HG03103 (cell line): ENCODE measurements around the gene CARMIL1.

Source experiments
- ATAC-seq: cut with Tn5 transposase; IDR thresholded peaks from one replicate; pipeline ENCODE4 v1.9.1; 2021; ENCODE audit warnings: low read depth; ENCODE audit not compliant: unreplicated experiment

The CARMIL1 gene

GRCh38 chr6:25332165-25332564 is 53.0 kb downstream of the CARMIL1 start:
- no peak for ATAC-seq

- no peak for ATAC-seq
These were observed 53.5 kb downstream of the CARMIL1 start for GRCh38 chr6:25332655-25333071.

GRCh38 chr6:25333471-25333870 is 54.3 kb downstream of the CARMIL1 start:
- no peak for ATAC-seq

- ATAC-seq: no peak
These were observed 55.6 kb downstream of the CARMIL1 start for GRCh38 chr6:25334793-25335192.

- ATAC-seq: no peak
These were observed 57.8 kb downstream of the CARMIL1 start for GRCh38 chr6:25336996-25337395.

DNA sequence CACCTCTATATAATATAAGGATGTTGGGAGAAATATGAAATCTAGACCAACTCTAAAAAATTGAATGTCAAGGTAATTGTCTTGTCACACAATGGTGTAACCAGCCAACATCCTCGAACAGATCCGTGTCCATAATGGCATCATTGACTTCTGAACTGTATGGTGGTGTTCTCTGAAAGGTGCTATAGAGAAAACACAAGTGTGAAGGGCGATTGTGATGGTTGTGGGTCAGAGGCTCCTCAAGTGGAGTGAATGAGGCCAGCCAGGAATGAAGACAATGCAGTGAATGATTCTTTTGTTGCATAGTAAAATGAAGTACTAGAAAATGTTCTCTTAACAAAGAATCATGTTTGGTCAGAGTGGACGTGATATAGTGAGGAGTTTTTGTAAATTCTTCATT is 58.3 kb downstream of the CARMIL1 start:
- no peak for ATAC-seq

- ATAC-seq: no peak
These were observed 61.4 kb downstream of the CARMIL1 start for GRCh38 chr6:25340431-25341202.

GRCh38 chr6:25341203-25341552 is 62.0 kb downstream of the CARMIL1 start:
- no peak for ATAC-seq

DNA sequence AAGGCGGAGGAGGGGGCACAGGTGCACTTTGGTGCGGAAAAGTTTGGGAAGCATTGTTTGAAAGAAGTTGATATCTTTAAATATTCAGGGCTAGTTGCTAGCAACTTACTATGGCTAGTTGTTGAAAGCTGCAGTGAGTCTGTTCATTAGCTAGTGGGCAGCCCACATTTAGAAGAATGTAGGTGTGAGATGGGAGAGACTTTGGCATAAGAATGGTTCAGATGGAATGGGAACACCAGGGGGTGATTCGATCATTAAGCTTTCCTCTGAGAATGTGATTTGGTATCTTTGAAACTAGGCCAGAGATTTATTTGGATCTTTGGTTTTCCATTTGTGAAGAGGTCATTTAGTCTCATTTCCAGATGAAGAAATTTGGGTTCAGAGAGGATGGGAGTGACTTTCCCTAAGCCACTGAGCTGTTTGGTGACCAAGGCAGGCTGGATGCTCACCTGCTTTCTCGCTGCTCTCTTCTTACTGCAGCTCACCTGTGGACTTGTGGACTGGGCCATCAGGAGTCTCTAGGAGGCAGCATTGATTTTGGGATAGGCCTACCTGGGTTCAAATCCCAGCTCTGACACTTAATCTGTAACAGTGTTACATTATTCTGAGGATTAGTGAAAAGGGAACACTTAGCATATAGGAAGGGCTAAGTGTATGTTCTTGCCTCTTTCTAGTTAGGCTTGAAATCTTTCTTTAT is 62.9 kb downstream of the CARMIL1 start:
- ATAC-seq: no peak

DNA sequence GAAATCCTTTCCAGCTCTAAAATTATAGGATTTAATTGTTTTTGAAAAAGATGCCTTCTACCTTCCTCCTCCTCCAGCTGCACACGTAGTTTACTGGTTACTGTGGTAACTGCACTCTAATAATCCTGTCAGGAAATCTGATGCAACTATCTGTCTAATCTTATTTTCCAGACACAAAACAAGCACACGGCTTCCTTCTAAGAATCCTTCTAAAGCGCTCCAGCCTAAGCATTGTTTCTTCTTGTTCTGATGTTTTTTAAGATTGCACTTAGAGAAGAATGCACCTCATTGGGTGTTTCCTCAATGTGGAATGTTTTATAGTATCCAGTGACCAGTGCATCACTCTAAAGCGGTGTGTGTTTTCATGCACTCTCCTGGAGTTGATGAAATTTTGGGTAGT is 63.6 kb downstream of the CARMIL1 start:
- no peak for ATAC-seq

- no peak for ATAC-seq
These were observed 64.8 kb downstream of the CARMIL1 start for GRCh38 chr6:25343984-25344383.

- ATAC-seq: no peak
These were observed 65.7 kb downstream of the CARMIL1 start for GRCh38 chr6:25344827-25345226.

- ATAC-seq: no peak
These were observed 66.9 kb downstream of the CARMIL1 start for GRCh38 chr6:25346064-25346463.

DNA sequence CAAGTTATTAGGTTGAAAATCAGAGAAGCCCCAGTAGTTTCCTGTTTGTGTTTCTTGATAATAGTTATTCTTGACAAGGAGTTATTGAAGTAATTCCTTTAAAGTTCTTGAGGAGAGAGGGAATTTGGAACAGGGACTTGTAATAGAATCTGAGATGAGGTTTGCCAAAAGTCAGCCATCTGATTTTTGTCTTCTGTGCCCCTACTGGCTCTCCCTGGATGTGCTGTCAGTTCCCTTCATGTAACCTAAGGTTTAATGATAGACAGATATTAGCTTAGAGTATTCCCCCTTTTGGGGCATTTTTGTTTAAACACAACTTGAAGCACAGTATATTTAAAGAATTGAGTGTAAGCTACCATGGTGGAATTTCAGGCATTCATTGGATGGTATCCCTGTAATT is 71.4 kb downstream of the CARMIL1 start:
- no peak for ATAC-seq

DNA sequence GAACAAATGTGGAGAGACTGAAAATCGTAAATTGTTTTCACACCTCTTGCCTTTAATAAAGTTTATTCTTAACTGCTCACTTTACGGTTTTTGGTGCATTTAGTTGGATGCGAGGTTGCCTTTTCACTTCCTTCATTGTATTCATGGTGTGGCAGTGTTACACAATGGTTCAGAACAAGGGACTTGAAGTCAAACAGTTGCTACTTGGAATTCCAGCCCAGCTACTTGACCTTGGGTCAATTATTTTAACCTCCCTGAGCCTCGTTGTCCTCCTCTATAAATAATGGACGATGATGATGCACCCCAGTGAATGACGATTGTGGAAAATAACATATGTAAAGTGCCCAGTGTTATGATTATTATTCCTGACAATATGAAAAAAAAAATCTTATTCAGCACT is 72.3 kb downstream of the CARMIL1 start:
- ATAC-seq: no peak

DNA sequence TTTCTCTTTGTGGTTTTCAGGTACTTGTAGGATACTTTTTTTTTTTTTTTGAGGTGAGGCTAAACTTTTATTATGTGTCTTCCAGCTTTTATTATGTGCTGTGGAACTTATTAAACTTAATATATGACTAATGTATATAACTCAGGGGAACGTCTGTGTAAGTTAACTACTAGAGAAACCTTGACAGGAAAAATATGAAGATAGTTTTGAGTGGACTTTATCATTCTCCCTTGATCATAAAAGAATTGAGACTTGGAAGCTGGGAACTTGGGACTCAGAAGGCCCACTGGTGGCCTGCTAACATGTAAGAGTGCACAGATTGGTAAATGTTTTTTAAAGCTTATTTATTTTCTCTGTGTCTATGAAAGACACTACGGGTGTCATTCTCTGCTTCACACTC is 73.1 kb downstream of the CARMIL1 start:
- ATAC-seq: no peak

- ATAC-seq: no peak
These were observed 75.1 kb downstream of the CARMIL1 start for GRCh38 chr6:25354078-25354932.

DNA sequence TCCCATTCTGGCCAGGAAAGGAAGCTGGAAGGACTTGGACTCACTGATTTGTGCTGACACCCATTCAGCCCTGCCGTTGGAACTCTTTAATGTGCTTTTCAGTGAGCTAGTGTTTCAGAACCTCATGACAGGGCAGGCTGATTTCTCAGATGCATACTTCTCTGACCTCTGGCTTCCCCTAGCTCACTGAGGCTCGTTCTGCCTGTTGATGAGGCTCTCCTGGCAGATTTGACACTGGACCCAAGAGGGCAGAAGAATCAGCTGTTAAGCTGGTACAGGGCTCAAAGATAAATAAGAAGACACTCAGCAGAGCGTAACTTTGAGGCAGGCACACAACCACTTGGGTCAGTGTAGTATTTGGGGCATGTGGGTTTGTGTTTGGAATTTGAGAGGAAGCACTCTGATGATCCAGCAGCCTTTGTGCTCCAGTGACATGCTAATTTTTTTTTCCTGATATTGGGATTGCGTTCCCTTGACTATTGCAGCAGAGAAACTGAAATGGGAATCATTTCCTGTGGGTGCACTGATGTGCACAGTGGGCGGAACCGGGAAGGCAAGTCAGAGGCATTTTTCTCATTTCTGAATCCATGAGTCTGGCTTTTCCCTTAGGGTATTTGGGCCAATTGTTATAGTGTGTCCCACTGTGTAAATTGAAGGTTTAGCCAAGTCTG is 80.2 kb downstream of the CARMIL1 start:
- no peak for ATAC-seq

GRCh38 chr6:25359891-25360290 is 80.7 kb downstream of the CARMIL1 start:
- ATAC-seq: no peak

DNA sequence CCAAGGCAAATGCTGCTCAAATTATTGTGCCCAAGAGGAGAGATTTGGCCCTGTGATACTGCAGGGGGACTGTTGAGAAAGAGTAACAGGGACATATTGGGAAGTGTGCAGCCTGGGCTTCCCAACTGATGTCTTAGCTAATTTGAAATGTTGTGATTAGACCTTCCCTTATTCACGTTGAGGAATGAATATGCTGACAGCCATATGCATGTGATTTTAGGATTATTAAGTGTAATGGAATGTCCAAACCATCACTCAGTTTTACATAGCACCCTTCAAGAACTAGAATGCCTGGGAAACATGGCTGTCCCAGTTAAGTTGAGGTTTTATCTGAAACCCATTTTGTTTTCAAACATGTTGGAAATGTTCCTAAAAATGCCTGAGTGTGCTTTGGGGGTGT is 81.4 kb downstream of the CARMIL1 start:
- no peak for ATAC-seq

- ATAC-seq: no peak
These were observed 84.3 kb downstream of the CARMIL1 start for GRCh38 chr6:25363427-25363826.
